GM12864 (cell line): ENCODE results near the gene OR2AT4.

Experiments used
- DNase-seq: peaks from one replicate; pipeline ENCODE4 v3.0.0-alpha.2; 2011; ENCODE audit warnings: low read depth
- H3K4me3 ChIP-seq: 2 replicates; pipeline ENCODE4 v1.5.1; 2011; ENCODE audit warnings: mild to moderate bottlenecking, low read depth, low read length, control low read depth
- TF ChIP-seq, protein P1 (sequence below): IDR thresholded peaks from 2 replicates; pipeline ENCODE4 v1.5.1; 2011; ENCODE audit warnings: low read depth, mild to moderate bottlenecking, moderate library complexity, low read length, control low read depth, inconsistent platforms; ENCODE audit errors: missing control alignments

OR2AT4 gene

DNA sequence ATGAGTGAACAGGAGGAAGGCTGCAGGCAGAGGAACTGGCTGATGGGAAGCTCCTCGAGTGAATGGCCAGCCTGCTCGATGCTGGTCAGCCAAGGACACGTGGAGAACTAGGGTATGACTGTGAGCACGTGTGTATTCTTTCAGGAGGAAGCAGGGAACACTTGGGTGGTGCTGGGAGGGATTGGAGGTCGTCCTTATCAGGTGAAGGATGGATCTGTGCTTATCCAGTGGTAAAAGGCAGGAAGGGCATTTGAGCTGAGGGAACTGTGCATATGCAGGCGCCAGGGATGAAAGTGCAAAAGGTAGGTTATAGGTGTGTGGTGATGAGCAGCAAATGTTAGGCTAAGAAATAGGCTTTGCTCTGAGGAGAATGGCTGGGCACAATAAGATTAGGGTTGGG is 44.5 kb upstream of the OR2AT4 start:
- TF ChIP-seq, protein P1, sequence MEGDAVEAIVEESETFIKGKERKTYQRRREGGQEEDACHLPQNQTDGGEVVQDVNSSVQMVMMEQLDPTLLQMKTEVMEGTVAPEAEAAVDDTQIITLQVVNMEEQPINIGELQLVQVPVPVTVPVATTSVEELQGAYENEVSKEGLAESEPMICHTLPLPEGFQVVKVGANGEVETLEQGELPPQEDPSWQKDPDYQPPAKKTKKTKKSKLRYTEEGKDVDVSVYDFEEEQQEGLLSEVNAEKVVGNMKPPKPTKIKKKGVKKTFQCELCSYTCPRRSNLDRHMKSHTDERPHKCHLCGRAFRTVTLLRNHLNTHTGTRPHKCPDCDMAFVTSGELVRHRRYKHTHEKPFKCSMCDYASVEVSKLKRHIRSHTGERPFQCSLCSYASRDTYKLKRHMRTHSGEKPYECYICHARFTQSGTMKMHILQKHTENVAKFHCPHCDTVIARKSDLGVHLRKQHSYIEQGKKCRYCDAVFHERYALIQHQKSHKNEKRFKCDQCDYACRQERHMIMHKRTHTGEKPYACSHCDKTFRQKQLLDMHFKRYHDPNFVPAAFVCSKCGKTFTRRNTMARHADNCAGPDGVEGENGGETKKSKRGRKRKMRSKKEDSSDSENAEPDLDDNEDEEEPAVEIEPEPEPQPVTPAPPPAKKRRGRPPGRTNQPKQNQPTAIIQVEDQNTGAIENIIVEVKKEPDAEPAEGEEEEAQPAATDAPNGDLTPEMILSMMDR, result no peak
- H3K4me3 ChIP-seq, result no peak overlapping the region
- no peak for DNase-seq

DNA sequence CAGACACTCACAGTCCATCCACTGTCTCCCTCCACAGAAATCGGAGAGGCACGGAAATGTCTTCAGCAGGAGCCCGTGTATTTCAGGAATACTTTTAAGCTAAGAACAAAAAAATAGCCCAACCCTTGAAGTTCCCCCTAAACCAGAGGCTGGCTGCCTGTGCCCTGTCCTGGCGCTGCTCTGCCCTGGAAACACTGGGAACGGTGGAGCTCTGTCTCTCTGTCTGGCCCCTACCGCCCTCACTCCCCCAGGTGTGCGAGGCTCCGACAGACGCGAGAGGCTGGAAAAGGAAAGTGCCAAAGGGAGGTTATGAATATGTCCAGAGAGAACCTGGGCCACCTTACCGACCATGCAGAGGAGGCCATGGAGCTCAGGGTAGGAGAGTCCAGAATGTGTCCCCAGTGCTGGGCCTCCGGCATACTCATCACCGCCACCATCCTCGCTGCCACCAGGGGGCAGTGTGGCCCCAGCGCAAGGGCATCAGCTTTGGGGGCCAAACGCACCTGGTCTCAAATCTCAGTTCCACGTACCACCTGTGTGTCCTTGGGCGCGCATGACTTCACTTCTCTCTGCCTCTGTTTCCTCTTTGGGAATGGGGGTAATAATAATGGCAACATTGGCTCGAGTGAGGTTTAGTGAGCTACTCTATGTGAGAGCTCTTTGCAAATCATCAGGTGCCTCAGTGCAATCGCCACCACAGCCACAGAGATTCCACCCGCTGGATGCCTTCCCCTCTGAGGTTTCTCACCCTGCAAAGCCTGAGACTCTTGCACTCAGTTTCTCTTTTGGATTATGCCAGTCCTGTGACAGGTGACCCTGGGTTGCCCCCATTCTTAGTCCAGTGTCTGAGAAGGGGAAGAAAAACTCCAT is 43.8 kb upstream of the OR2AT4 start:
- TF ChIP-seq, protein P1, result peak; percentile 99
- DNase-seq, result no peak
- H3K4me3 ChIP-seq, result no peak overlapping the region

DNA sequence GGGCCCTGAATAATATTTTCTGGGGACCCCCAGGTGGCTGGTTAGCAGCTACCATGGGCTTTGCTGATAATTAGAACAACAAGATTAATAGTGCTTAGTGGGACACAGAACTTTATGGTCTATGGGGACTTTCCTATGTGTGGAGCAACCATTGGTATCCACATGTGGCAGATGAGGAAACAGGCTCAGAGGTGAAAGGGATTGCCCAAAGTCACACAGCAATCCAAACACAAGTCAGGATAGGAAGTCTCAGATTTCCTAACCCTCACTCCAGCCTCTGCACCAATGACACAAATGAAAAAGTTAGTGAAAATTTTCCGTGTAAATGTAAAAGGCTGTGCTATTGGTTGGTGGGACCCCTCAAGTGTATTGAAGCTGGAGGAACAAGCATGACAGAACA is 39.0 kb upstream of the OR2AT4 start:
- TF ChIP-seq, protein P1, result no peak
- H3K4me3 ChIP-seq, result no peak overlapping the region
- DNase-seq, result no peak

DNA sequence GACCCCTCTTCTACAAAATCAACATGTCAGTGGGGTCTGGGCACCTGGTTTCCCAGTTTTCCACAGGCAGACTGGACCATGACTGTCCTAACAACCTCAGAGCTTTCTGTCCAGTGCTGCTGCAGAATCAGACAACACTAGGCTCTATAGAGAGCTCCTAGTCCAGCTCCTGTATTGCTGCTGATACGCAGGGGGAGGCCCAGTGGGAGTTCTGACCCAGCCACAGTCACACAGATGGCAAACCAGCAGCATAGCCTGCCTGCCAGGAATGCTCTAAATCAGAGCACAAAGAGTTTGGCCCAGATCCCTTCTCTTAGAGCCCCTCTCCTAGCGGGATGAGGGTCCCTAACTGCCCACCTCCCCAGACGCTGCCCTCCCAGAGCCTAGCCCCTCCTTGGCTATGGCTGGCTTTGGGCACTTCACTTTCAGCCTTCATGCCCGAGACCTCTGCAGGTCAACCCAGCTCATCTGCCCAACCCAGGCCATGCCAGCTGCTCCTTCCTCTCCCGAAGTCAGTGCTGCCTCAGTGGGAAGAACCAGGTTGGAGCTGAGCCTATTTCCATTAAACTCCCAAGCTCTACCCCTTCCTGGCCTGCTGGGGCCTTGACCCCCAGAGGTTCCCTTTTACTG is 38.5 kb upstream of the OR2AT4 start:
- no peak overlapping the region for H3K4me3 ChIP-seq
- TF ChIP-seq, protein P1, result no peak
- no peak for DNase-seq

DNA sequence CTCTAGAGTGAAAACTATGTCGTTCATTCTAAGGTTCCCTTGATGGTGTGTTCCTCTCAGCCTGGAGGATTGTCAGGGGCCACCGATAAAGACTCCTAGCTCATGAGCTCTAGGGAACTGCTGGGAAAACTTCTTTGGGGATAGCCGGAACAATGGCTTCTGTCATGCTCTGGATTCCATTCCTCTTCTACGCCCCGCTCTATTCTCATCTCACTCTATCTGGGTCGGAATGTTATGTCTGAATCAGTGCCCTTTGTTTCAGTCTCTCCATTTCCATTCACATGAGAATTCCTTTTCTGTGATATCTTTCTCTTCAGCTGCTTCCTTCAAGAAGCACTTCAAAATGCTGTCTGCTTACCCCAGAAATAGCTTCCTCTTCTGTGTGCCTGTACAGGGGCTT is 37.3 kb upstream of the OR2AT4 start:
- H3K4me3 ChIP-seq, result no peak overlapping the region
- DNase-seq, result no peak
- TF ChIP-seq, protein P1, result no peak

DNA sequence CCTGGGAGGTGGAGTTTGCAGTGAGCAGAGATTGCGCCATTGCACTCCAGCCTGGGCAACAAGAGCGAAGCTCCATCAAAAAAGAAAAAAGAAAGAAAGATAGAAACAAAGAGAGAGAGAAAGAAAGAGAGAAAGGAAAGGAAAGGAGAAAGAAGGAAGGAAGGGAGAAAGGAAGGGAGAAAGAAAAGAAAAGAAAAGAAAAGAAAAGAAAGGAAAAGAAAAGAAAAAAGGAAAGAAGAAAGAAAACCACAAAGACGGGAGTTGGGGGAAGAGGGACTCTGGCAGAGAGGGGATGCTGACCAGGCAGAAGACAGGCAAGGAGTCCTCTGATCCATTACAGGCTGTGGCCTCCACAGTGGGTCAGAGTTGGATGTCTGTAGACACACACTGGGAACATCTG is 35.4 kb upstream of the OR2AT4 start:
- no peak for DNase-seq
- TF ChIP-seq, protein P1, result no peak

More for the DNA sequence above, 35.4 kb upstream of the OR2AT4 start:
- no peak overlapping the region for H3K4me3 ChIP-seq
